SK-N-SH treated with all-trans-retinoic acid at 6 μM for 48 hours (cell line): ENCODE results near the gene MYO3B.

Experiments
- ATAC-seq: fragments of 200-7000 bp; cut with Tn5 transposase; 3 replicates; pipeline ENCODE4 v1.9.1; 2020; ENCODE audit warnings: mild to moderate bottlenecking, moderate library complexity
- ARNTL ChIP-seq: fragments of 450-650 bp; formaldehyde crosslinking; IDR thresholded peaks from 2 replicates; pipeline ENCODE4 v1.5.0; 2020; ENCODE audit warnings: low read depth, mild to moderate bottlenecking, moderate library complexity, borderline replicate concordance
- BACH2 ChIP-seq: fragments of 250-450 bp; sonication (Bioruptor Pico); IDR thresholded peaks from 2 replicates; pipeline ENCODE4 v1.9.0; 2021; ENCODE audit warnings: mild to moderate bottlenecking, borderline replicate concordance
- CREB5 ChIP-seq: fragments of 250-450 bp; sonication (Bioruptor Pico); IDR thresholded peaks from 2 replicates; pipeline ENCODE4 v1.5.1; 2020; ENCODE audit warnings: low read depth, mild to moderate bottlenecking, moderate library complexity
- CSDC2 ChIP-seq: fragments of 250-450 bp; sonication (Bioruptor Pico); IDR thresholded peaks from 2 replicates; pipeline ENCODE4 v1.5.0; 2020; ENCODE audit warnings: mild to moderate bottlenecking, moderate library complexity
- ESRRG ChIP-seq: fragments of 250-450 bp; sonication (Bioruptor Pico); IDR thresholded peaks from 2 replicates; pipeline ENCODE4 v1.6.1; 2021; ENCODE audit warnings: mild to moderate bottlenecking
- GLIS3 ChIP-seq: fragments of 250-450 bp; sonication (Bioruptor Pico); IDR thresholded peaks from 2 replicates; pipeline ENCODE4 v1.5.0; 2020; ENCODE audit warnings: mild to moderate bottlenecking, moderate library complexity
- ISL1 ChIP-seq: fragments of 250-450 bp; sonication (Bioruptor Pico); IDR thresholded peaks from 2 replicates; pipeline ENCODE4 v2.1.2; 2022; ENCODE audit warnings: mild to moderate bottlenecking, moderate library complexity
- OSR1 ChIP-seq: fragments of 250-450 bp; sonication (Bioruptor Pico); IDR thresholded peaks from 2 replicates; pipeline ENCODE4 v1.8.0; 2022; ENCODE audit warnings: moderate library complexity, mild to moderate bottlenecking, inconsistent platforms
- PATZ1 ChIP-seq: fragments of 250-450 bp; sonication (Bioruptor Pico); IDR thresholded peaks from 2 replicates; pipeline ENCODE4 v1.8.0; 2020; ENCODE audit warnings: mild to moderate bottlenecking, moderate library complexity, borderline replicate concordance
- POU6F1 ChIP-seq: fragments of 250-450 bp; sonication (Bioruptor Pico); IDR thresholded peaks from 2 replicates; pipeline ENCODE4 v1.8.0; 2021; ENCODE audit warnings: low read depth, mild to moderate bottlenecking, moderate library complexity, borderline replicate concordance
- PPARA ChIP-seq: fragments of 250-450 bp; sonication (Bioruptor Pico); IDR thresholded peaks from 2 replicates; pipeline ENCODE4 v1.5.0; 2020; ENCODE audit warnings: mild to moderate bottlenecking, borderline replicate concordance
- RARB ChIP-seq: fragments of 250-450 bp; sonication (Bioruptor Pico); IDR thresholded peaks from 2 replicates; pipeline ENCODE4 v1.8.0; 2021; ENCODE audit warnings: mild to moderate bottlenecking, moderate library complexity
- SNAI2 ChIP-seq: fragments of 250-450 bp; sonication (Bioruptor Pico); IDR thresholded peaks from 2 replicates; pipeline ENCODE4 v1.5.0; 2020; ENCODE audit warnings: mild to moderate bottlenecking, moderate library complexity
- TCF4 ChIP-seq: fragments of 250-450 bp; sonication (Bioruptor Pico); IDR thresholded peaks from 2 replicates; pipeline ENCODE4 v1.8.0; 2021; ENCODE audit warnings: mild to moderate bottlenecking, moderate library complexity, borderline replicate concordance
- TOX ChIP-seq: fragments of 250-450 bp; sonication (Bioruptor Pico); IDR thresholded peaks from 2 replicates; pipeline ENCODE4 v1.8.0; 2021; ENCODE audit warnings: mild to moderate bottlenecking, moderate library complexity, borderline replicate concordance
- TSHZ2 ChIP-seq: fragments of 250-450 bp; sonication (Bioruptor Pico); IDR thresholded peaks from 2 replicates; pipeline ENCODE4 v1.5.0; 2020; ENCODE audit warnings: mild to moderate bottlenecking, moderate library complexity
- ZC3H10 ChIP-seq: fragments of 250-450 bp; sonication (Bioruptor Pico); IDR thresholded peaks from 2 replicates; pipeline ENCODE4 v1.5.1; 2021; ENCODE audit warnings: mild to moderate bottlenecking, moderate library complexity
- ZFP3 ChIP-seq: fragments of 250-450 bp; sonication (Bioruptor Pico); IDR thresholded peaks from 2 replicates; pipeline ENCODE4 v1.5.0; 2020; ENCODE audit warnings: mild to moderate bottlenecking, moderate library complexity
- ZFP30 ChIP-seq: fragments of 450-650 bp; formaldehyde crosslinking; IDR thresholded peaks from 2 replicates; pipeline ENCODE4 v1.5.0; 2022; ENCODE audit warnings: mild to moderate bottlenecking, moderate library complexity
- ZNF565 ChIP-seq: fragments of 450-650 bp; formaldehyde crosslinking; conservative IDR thresholded peaks from 2 replicates; pipeline ENCODE4 v1.5.0; 2020; ENCODE audit warnings: low read depth, mild to moderate bottlenecking, moderate library complexity
- ZNF70 ChIP-seq: fragments of 450-650 bp; formaldehyde crosslinking; IDR thresholded peaks from 2 replicates; pipeline ENCODE4 v1.5.0; 2020; ENCODE audit warnings: mild to moderate bottlenecking, moderate library complexity
- ZNF8 ChIP-seq: fragments of 450-650 bp; formaldehyde crosslinking; IDR thresholded peaks from 2 replicates; pipeline ENCODE4 v1.5.0; 2020; ENCODE audit warnings: mild to moderate bottlenecking, moderate library complexity

The MYO3B gene

GRCh38 chr2:170191166-170191866 lies 13.4 kb downstream of the MYO3B start (continued):
- TF ChIP-seq POU6F1 (CRISPR knock-in tag) (no peak), PPARA (no peak), TOX (no peak), ESRRG (CRISPR knock-in tag) (no peak)

- TF ChIP-seq ZC3H10 (CRISPR knock-in tag) (no peak), ZNF8 (CRISPR knock-in tag) (no peak), OSR1 (no peak), ARNTL (no peak), GLIS3 (no peak), ZFP30 (CRISPR knock-in tag) (no peak), PATZ1 (CRISPR knock-in tag) (no peak), POU6F1 (CRISPR knock-in tag) (no peak), TOX (no peak), PPARA (no peak), BACH2 (CRISPR knock-in tag) (no peak), ZFP3 (CRISPR knock-in tag) (no peak), ZNF70 (CRISPR knock-in tag) (no peak), ISL1 (CRISPR knock-in tag) (no peak), TCF4 (CRISPR knock-in tag) (no peak), ZNF565 (CRISPR knock-in tag) (no peak), SNAI2 (CRISPR knock-in tag) (no peak), RARB (no peak), ESRRG (CRISPR knock-in tag) (no peak), CSDC2 (CRISPR knock-in tag) (no peak)
- ATAC-seq: no peak
Observed at GRCh38 chr2:170196963-170197362, 19.0 kb downstream of the MYO3B start.

GRCh38 chr2:170201275-170201674 lies 23.3 kb downstream of the MYO3B start:
- no peak for ATAC-seq
- TF ChIP-seq TSHZ2 (CRISPR knock-in tag) (no peak), ZFP30 (CRISPR knock-in tag) (no peak), ZNF565 (CRISPR knock-in tag) (no peak), SNAI2 (CRISPR knock-in tag) (no peak), ESRRG (CRISPR knock-in tag) (no peak), CSDC2 (CRISPR knock-in tag) (no peak), ZNF70 (CRISPR knock-in tag) (no peak), TOX (no peak), TCF4 (CRISPR knock-in tag) (no peak), ZNF8 (CRISPR knock-in tag) (no peak), CREB5 (CRISPR knock-in tag) (no peak), ARNTL (no peak), ZFP3 (CRISPR knock-in tag) (no peak), PPARA (no peak), ZC3H10 (CRISPR knock-in tag) (no peak), POU6F1 (CRISPR knock-in tag) (no peak), GLIS3 (no peak), PATZ1 (CRISPR knock-in tag) (no peak), BACH2 (CRISPR knock-in tag) (no peak)
- TF ChIP-seq, all 23 proteins: peak for 0
